Testis (tissue), 2 donors: ENCODE results near the gene NIN.

Experiments
- CTCF ChIP-seq, 3 experiments: fragments of 450-650 bp in 2 of 3; fragments of 200-600 bp in 1 of 3; sonication (generic) in 1 of 3; IDR thresholded peaks; one replicate each; pipeline ENCODE4 v1.5.1; 2016 to 2019; ENCODE audit warnings: antibody characterized with exemption in 3 of 3, mild to moderate bottlenecking in 2 of 3, moderate library complexity in 1 of 3
- POLR2A ChIP-seq: fragments of 450-650 bp; IDR thresholded peaks from one replicate; pipeline ENCODE4 v1.6.1; 2017; ENCODE audit warnings: antibody characterized with exemption, mild to moderate bottlenecking, moderate library complexity

- no peak for TF ChIP-seq POLR2A
- no peak for TF ChIP-seq CTCF (IDR thresholded peaks at IDR 0.05)
Observed at GRCh38 chr14:50856660-50857059, 25.7 kb upstream of the NIN start.
